Activated CD4-positive, CD25-positive, alpha-beta regulatory T cell treated with anti-CD3 and anti-CD28 coated beads, Interleukin-2, amount 50 U/mL, for 16 hours (primary cell): Measurements from ENCODE around the gene MRPL34.
A peak's percentile ranks its signal among the peaks of the same experiment; 100 is the strongest.

Experiments used
- DNase-seq: peaks from one replicate; pipeline ENCODE4 v3.0.0-alpha.2; 2020; ENCODE audit warnings: low read depth, low spot score

MRPL34 gene

GRCh38 chr19:17309198-17309964 is 3.7 kb downstream of the MRPL34 start, which contains the start of gene DDA1:
TSS of gene DDA1 (plus strand) at chr19:17309563. CDS start at chr19:17309655, 92 bp downstream.
- peak; percentile 99 for DNase-seq

GRCh38 chr19:17309965-17310461 is 4.3 kb downstream of the MRPL34 start:
- DNase-seq = no peak

DNA sequence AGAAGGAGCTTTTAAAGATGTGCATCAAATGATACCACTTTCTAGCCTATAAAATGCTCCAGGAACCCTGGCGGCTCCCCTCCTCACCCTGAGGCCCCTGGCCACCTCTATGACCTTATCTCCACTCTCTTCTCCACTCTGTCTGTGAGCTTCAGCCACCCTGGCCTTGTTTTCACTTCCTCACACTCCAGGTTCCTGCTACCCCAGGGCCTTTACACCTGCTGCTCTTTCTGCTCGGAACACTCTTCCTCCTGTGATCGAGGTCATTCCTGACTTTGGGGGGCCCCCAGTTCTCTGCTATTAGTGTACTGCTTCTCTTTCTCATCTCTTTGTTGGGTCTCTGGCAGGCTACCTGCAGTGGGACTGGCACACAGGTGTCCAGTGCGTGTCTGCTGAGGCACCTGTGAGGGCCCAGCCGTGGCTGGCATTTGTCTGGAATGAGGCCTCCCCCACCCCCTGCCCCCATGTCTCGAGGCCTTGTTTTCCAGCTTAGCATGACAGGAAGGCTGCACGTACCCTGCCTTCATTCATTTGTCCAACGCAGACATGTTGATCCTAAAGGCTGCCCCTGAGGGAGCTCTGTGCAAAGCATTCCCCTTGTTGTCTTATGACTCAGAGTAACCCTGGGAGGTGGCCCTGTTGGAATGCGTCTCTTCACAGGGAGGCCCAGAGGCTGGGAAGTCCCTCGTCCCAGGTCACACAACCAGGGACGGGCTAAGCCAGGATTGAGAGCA is 6.0 kb downstream of the MRPL34 start:
- DNase-seq = no peak

DNA sequence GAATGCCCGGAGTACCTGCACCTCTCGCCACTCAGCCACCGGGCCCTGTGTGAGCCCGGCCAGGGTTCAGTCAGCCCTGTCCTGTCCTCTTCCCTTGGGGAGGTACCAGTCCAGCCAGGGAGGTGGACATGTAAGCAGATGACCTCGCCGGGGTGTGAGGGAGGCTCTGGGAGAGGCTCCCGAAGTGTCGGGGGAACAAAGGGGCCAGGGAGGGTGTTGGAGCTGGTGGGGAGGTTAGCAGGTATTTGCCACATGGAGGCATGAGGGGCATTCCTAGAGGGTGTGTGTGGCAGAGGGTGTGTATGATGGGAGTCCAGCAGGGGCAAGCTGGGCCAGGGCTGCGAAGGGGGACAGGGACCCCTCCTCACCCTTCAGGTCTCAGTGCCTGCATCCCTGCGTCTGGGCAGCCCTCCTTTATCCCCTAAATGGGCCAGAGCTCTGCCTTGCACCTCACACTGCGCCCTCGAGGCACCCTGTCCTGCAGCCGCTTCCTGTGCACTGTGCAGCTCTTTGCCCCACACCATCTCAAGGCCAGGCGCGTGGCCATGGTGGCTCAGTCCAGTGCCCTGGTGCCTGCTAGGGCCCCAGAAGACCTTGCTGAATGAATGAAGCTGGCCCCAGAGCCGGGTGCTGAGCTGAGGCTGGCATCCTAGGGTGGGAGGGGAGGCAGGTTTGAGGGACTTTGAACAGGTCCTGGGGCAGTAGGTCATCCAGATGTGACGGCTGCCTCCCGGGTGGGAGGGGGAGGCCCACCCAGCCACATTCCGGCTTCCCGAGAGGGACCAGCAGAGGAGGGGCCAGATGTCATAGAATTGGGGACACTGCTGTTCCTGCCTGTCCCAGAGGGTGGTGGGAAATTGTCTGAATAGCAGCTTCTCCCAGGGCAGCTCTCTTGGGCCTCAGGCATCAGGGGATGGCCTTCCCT is 6.8 kb downstream of the MRPL34 start:
- DNase-seq = no peak

DNA sequence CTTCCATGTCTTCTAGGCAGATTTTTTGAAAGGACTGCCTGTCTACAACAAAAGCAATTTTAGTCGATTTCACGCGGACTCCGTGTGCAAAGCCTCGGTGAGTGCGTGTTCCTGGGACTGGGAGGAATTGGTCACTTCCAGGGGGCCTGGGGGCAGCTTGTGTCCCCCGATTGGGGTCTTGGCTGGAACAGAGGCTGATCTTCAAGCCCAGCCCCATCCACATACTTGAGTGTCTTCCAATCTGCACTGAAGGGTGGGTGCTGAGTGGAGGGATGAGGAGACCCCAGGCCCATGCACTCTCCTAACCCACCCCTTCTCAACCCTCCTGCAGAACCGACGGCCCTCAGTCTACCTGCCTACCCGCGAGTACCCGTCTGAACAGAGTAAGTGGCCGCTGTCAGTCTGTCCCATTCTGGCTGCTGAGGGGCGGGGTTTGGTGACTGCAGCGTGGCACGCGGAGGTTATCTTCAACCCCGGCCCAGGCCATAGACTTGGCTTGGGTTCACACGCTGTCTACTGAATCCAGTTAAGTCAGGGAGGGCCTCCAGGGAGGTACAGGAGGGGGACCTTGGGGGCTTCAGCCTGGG is 8.4 kb downstream of the MRPL34 start:
- DNase-seq = no peak

DNA sequence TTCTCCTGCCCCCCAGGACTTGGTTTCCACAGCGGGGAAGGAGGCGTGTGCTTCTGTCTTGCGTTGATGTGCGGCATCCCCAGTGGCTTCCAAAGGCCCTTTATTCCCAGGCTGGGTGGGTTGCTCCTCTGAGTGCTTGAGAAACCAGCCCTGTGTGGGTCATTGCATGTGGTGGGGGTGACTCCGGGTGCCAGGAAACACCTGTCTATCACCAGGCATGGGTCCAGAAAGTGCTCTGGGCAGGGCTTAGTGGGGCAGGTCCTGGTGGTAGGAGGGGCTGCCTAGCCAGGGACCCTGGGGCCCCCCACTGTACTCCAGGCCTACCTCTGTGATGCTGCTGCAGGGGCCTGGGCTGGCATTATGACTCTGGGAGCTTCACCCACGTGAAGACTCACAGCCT is 13.3 kb downstream of the MRPL34 start:
- DNase-seq = no peak

DNA sequence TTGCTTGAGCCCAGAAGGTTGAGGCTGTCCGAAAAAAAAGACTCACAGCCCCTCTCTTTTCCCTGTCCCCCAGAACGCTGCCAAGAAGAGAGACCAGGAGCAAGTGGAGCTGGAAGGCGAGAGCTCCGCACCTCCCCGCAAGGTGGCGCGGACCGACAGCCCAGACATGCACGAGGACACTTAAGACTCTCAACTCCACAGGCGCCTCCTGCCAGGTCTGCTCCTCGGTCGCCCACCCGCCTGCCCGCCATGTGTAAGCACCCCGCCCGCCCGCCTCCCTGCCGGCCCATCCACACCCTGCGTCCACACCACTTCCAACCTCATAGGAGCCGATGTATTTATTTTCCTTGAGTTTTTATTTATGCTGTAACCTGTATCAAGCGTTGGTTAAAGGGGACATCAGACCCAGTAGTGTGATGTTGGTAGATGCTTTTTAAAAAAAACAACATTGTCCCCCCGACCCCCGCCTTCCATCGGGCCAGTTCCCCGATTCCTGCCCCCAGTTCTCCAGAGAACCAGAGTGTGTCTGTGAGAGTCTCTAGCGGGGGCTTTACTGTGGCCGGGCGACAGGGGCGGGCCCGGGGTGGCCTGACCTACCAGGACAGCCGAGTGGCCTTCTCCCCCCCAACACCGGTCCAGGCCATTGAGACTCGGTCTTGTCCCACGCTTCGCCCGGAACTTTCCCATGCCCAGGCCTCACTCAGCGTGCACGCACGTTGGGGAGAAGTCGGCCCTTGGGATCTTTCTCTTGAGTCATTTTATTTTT is 14.0 kb downstream of the MRPL34 start:
- no peak for DNase-seq

DNA sequence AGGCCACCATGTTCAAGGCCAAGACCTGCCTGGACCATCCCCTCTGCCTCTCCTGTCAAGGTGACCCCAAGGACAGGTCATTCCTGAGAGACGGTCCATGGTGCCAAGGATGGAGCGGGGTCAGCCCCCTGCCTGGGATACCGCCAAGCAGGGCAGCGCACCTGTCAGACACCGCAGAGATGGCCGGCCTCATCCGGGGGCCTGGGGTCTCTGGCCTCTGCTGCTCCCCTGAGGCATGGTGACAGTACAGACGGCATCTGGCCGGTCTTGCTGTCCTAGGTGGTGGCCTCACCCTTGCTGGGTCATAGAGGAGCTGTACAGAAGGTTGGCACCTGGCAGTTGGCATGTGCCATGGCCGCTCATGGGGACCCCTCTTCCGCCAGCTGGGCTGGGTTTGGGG is 14.8 kb downstream of the MRPL34 start:
- DNase-seq = no peak

DNA sequence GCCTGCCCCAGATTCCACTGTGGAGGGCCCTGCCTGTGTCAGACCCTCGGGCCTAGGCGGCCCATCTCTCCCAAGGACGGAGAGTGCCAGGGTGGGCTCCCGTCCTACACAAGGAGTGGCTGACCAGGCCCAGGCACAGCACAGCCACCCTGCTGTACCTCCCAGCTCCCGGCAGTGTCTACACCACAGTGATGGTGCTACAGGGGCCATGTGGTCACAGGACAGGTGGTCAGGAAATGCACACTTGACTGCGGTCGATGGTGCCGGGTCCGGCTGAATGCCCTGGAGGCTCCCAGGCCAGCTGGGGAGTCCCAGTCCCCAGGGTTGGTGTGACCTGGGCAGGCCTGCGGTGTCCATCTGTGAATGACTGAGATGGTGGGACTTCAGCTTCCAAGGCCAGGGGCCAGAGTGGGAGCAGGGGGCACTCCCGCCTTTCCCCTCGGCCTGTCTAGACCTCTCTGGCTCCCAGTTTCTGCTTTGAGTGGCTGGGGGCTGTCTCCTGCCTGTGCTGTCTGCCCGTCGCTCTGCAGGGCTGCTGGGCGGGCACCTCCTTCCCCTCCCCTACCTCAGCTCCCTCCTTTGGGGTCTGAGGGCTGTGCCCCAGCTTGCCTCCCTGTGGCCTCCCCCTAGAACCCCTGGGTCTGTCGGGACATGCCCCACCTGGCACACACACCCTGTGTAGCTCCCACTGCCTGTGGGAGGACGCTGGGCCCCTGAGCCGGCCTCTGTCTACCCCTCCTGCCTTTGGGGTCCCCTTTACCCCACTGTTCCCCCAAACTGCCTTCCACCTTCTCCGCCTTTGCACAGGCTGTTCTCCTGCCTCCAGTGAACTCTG is 16.2 kb downstream of the MRPL34 start:
- DNase-seq = no peak

GRCh38 chr19:17322854-17323253 is 17.2 kb downstream of the MRPL34 start:
- no peak for DNase-seq

- no peak for DNase-seq
These were observed 17.8 kb downstream of the MRPL34 start for GRCh38 chr19:17323300-17323963.

DNA sequence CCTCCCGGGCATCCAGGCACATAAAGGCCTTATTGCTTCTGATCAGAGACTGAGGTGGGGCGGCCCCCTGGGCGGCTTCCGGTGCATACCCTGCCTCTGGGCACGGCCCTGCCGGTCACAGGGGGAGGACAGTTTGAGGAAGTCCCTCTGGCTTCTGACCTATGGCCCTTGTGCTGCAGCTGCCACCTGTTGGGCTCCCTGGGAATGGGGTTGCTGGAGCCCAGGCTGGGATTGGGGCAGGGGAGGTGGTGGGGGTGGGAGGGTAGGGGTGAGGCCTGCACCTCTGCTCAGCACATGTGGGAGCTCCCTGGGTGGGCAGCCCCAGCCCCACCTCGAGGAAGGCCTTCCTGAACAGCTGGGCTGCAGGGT is 18.3 kb downstream of the MRPL34 start:
- no peak for DNase-seq

GRCh38 chr19:17324357-17325114 is 18.9 kb downstream of the MRPL34 start:
- DNase-seq = no peak

GRCh38 chr19:17325133-17325532 is 19.5 kb downstream of the MRPL34 start:
- no peak for DNase-seq

DNA sequence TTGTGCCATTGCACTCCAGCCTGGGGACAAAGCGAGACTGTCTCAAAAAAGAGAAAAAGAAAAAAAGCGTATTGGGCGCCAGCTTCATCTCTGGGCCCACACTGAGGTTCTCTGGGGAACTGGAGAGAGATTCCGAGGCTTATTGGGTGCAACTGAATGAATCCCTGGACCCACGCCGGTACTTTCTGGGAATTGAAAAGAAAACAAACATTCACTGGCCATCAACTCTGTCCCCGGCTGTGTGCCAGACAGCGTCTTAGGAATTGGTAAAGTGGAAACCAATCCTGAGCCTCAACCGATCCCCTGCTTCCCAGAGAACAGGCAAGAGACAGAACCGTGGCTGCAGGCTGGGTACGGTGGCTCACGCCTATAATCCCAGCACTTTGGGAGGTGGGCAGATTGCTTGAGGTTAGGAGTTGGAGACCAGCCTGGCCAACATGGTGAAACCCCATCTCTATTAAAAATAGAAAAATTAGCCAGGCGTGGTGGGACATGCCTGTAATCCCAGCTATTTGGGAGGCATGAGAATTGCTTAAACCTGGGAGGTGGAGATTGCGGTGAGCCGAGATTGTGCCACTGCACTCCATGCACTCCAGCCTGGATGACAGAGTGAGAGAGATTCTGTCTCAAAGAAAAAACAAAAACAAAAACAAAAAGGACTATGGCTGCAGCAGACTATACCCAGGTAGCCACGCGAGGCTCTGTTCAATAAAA is 20.4 kb downstream of the MRPL34 start:
- DNase-seq = no peak

- no peak for DNase-seq
These were observed 20.9 kb downstream of the MRPL34 start for GRCh38 chr19:17326595-17326966.

DNA sequence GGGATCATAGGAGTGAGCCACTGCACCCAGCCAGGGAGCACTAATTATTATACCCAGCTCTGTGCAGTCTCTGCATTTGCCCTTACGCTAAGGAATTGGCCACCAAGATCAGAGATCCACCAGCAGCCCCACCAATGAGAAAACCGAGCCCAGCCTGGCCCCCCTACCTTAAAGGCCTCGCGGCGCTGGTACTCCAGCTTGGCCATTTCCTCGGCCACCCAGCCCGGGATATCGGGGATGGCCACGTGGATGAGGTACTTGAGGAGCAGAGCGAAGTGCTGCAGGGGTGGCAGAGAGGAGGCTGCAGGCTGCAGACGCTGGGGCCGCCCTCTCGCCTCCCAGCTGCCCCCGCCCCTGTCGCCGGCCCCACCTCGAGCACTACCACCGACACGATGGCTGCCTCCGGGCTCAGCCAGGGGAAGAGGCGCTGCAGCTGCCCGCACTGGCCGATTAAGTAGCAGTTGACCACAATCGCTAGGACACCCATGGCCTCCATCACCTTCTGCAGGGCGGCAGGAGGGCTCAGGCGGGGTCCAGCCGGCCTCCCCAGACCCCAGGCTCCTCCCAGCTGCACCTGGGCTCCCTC is 21.5 kb downstream of the MRPL34 start:
- DNase-seq = no peak
